Measurements from ENCODE around the gene RNF112. TPM values are rescaled to one million over a fixed set of nuclear protein-coding genes. Genes with fewer than 3 reads are reported as not detected.
"Not testable (repeated sequence)": the region's sequence is repeated elsewhere in the genome, so short reads cannot be mapped to it uniquely, and the experiment has no call there.

The RNF112 gene
- polyA plus RNA-seq, 3 donors, result 0.57 TPM; not detected in 2

- Mint-ChIP-seq H3K36me3 (no peaks in the 10 kb centered on the region), H3K9me3 (no peaks in the 10 kb centered on the region), H3K27ac (no peak overlapping the region), H3K4me3 (no peak overlapping the region), H3K27me3 (ENCODE audit: low read depth in 3 of 3) (peaks cover 8 to 27% (median 9%) of the 10 kb centered on the region in 3 donors), H3K4me1 (peaks cover 25% of the 10 kb centered on the region)
- intact Hi-C loops (cut with micrococcal nuclease), result no loop called here
- DNase-seq, result no peak
- Histone ChIP-seq H3K27me3 (ENCODE audit: control insufficient read depth in 2 of 2, insufficient read depth in 2 of 2, low read length in 2 of 2) (peaks cover 3 to 7% of the 10 kb centered on the region in 2 donors), H3K27ac (ENCODE audit: low read depth in 1 of 2, low read length in 2 of 2) (no peak overlapping the region), H3K4me1 (ENCODE audit: control insufficient read depth in 1 of 2, insufficient read depth in 2 of 2, low read length in 2 of 2) (peaks cover 15 to 17% of the 10 kb centered on the region in 2 donors), H3K9me3 (replicated peaks in 1 of 2; ENCODE audit: control insufficient read depth in 1 of 2, insufficient read depth in 1 of 2, low read length in 2 of 2) (no peaks in the 10 kb centered on the region), H2AFZ (ENCODE audit: insufficient read depth, low read depth, low read length, poor library complexity, severe bottlenecking) (no peak overlapping the region), H3K4me3 (replicated peaks in 1 of 3; ENCODE audit: low read depth in 2 of 3, low read length in 3 of 3) (no peak overlapping the region), H4K20me1 (ENCODE audit: insufficient read depth, low read length) (no peaks in the 10 kb centered on the region), H3K36me3 (replicated peaks in 1 of 2; ENCODE audit: control insufficient read depth in 1 of 2, insufficient read depth in 2 of 2, low read length in 2 of 2) (no peaks in the 10 kb centered on the region), H3K79me2 (ENCODE audit: insufficient read depth, low read length) (no peaks in the 10 kb centered on the region), H3K9ac (ENCODE audit: insufficient read depth, low read length, poor library complexity, severe bottlenecking) (no peak overlapping the region), H3K4me2 (replicated peaks; ENCODE audit: extremely low read depth, low read length, poor library complexity, severe bottlenecking) (no peak overlapping the region)
- 95% methylated on average over 2 of the region's 3 CpGs for WGBS (ENCODE audit: insufficient coverage)
- TF ChIP-seq CTCF (IDR thresholded peaks at IDR 0.05), result no peak
Measured at GRCh38 chr17:19457046-19457445, 46.0 kb downstream of the RNF112 start.

GRCh38 chr17:19457830-19458271, 46.8 kb downstream of the RNF112 start:
- Histone ChIP-seq H2AFZ (ENCODE audit: insufficient read depth, low read depth, low read length, poor library complexity, severe bottlenecking) (no peak overlapping the region), H4K20me1 (ENCODE audit: insufficient read depth, low read length) (no peaks in the 10 kb centered on the region), H3K36me3 (replicated peaks in 1 of 2; ENCODE audit: control insufficient read depth in 1 of 2, insufficient read depth in 2 of 2, low read length in 2 of 2) (no peaks in the 10 kb centered on the region), H3K27me3 (ENCODE audit: control insufficient read depth in 2 of 2, insufficient read depth in 2 of 2, low read length in 2 of 2) (peaks cover 3 to 4% of the 10 kb centered on the region in 2 donors), H3K9me3 (replicated peaks in 1 of 2; ENCODE audit: control insufficient read depth in 1 of 2, insufficient read depth in 1 of 2, low read length in 2 of 2) (no peaks in the 10 kb centered on the region), H3K27ac (ENCODE audit: low read depth in 1 of 2, low read length in 2 of 2) (no peak overlapping the region), H3K9ac (ENCODE audit: insufficient read depth, low read length, poor library complexity, severe bottlenecking) (no peak overlapping the region), H3K79me2 (ENCODE audit: insufficient read depth, low read length) (no peaks in the 10 kb centered on the region), H3K4me2 (replicated peaks; ENCODE audit: extremely low read depth, low read length, poor library complexity, severe bottlenecking) (no peak overlapping the region), H3K4me3 (replicated peaks in 1 of 3; ENCODE audit: low read depth in 2 of 3, low read length in 3 of 3) (no peak overlapping the region), H3K4me1 (ENCODE audit: control insufficient read depth in 1 of 2, insufficient read depth in 2 of 2, low read length in 2 of 2) (peaks cover 24 to 25% of the 10 kb centered on the region in 2 donors)
- intact Hi-C loops (cut with micrococcal nuclease), result no loop called here
- Mint-ChIP-seq H3K4me1 (peaks cover 31% of the 10 kb centered on the region), H3K36me3 (no peaks in the 10 kb centered on the region), H3K27me3 (ENCODE audit: low read depth in 3 of 3) (peaks cover 8 to 24% (median 9%) of the 10 kb centered on the region in 3 donors), H3K27ac (peak overlapping the region in 2 of 7 donors; percentile 38 to 58), H3K4me3 (no peak overlapping the region), H3K9me3 (no peaks in the 10 kb centered on the region)
- no CpG with 5 or more reads among the region's 5 CpGs for WGBS (ENCODE audit: insufficient coverage)
- TF ChIP-seq CTCF (IDR thresholded peaks at IDR 0.05), result no peak
- DNase-seq, result no peak

DNA sequence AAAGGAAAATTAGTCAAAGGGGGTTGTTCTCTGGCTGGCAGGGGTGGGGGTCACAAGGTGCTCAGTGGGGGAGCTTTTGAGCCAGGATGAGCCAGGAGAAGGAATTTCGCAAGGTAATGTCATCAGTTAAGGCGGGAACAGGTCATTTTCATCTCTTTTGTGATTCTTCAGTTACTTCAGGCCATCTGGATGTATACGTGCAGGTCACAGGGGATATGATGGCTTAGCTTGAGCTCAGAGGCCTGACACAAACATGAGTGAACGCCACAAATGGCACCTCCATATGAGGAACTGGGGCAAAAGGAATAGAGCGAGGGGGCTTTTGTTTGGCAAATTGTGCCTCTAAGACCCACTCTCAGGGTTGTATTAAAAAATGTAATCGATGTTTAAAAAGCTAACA, 47.4 kb downstream of the RNF112 start:
- H3K4me3 Mint-ChIP-seq; H3K27ac ChIP-seq (ENCODE audit: low read depth in 1 of 2, low read length in 2 of 2); H3K4me2 ChIP-seq (replicated peaks; ENCODE audit: extremely low read depth, low read length, poor library complexity, severe bottlenecking); H3K27me3 ChIP-seq (ENCODE audit: control insufficient read depth in 2 of 2, insufficient read depth in 2 of 2, low read length in 2 of 2); H3K9me3 Mint-ChIP-seq; H3K9me3 ChIP-seq (replicated peaks in 1 of 2; ENCODE audit: control insufficient read depth in 1 of 2, insufficient read depth in 1 of 2, low read length in 2 of 2); H3K9ac ChIP-seq (ENCODE audit: insufficient read depth, low read length, poor library complexity, severe bottlenecking); H3K36me3 Mint-ChIP-seq; H3K36me3 ChIP-seq (replicated peaks in 1 of 2; ENCODE audit: control insufficient read depth in 1 of 2, insufficient read depth in 2 of 2, low read length in 2 of 2); H4K20me1 ChIP-seq (ENCODE audit: insufficient read depth, low read length); H3K4me3 ChIP-seq (replicated peaks in 1 of 3; ENCODE audit: low read depth in 2 of 3, low read length in 3 of 3); DNase-seq; intact Hi-C loops (cut with micrococcal nuclease); H2AFZ ChIP-seq (ENCODE audit: insufficient read depth, low read depth, low read length, poor library complexity, severe bottlenecking); H3K79me2 ChIP-seq (ENCODE audit: insufficient read depth, low read length): not testable (repeated sequence)
- 100% methylated on average over 4 of the region's 6 CpGs for WGBS (ENCODE audit: insufficient coverage)
- Mint-ChIP-seq H3K27me3 (ENCODE audit: low read depth in 3 of 3) (peaks cover 8 to 24% (median 9%) of the 10 kb centered on the region in 3 donors), H3K4me1 (peaks cover 37% of the 10 kb centered on the region), H3K27ac (peak overlapping the region in 1 of 7 donors; percentile 47)
- peaks cover 28 to 31% of the 10 kb centered on the region in 2 donors for H3K4me1 ChIP-seq (ENCODE audit: control insufficient read depth in 1 of 2, insufficient read depth in 2 of 2, low read length in 2 of 2)
